ENCODE measurements around the gene B4GALT6. TPM values are rescaled to one million over a fixed set of nuclear protein-coding genes. Genes with fewer than 3 reads are reported as not detected.
A peak's percentile ranks its signal among the peaks of the same experiment; 100 is the strongest.

The B4GALT6 gene
- total RNA-seq, 1 experiment from 2014 or later = 3.8 TPM

- no peak for DNase-seq (ENCODE audit: low read depth)
Observed at GRCh38 chr18:31688606-31689005, 4.2 kb upstream of the B4GALT6 start.

- DNase-seq (ENCODE audit: low read depth) = no peak
Observed at GRCh38 chr18:31686986-31687928, 2.9 kb upstream of the B4GALT6 start.

- no peak for DNase-seq (ENCODE audit: low read depth)
Observed at GRCh38 chr18:31686572-31686971, 2.2 kb upstream of the B4GALT6 start.

GRCh38 chr18:31685097-31686082 lies 1.0 kb upstream of the B4GALT6 start:
- DNase-seq (ENCODE audit: low read depth) = peak; percentile 63

- DNase-seq (ENCODE audit: low read depth) = peak; percentile 30
Observed at GRCh38 chr18:31683968-31684278, 458 bp downstream of the B4GALT6 start.

GRCh38 chr18:31683106-31683505 lies 1.3 kb downstream of the B4GALT6 start:
- no peak for DNase-seq (ENCODE audit: low read depth)

GRCh38 chr18:31680831-31681568 lies 3.4 kb downstream of the B4GALT6 start:
- DNase-seq (ENCODE audit: low read depth) = peak; percentile 42

- DNase-seq (ENCODE audit: low read depth) = peak; percentile 29
Observed at GRCh38 chr18:31680433-31680811, 4.0 kb downstream of the B4GALT6 start.

GRCh38 chr18:31679791-31680432 lies 4.5 kb downstream of the B4GALT6 start:
- DNase-seq (ENCODE audit: low read depth) = no peak

- peak; percentile 69 for DNase-seq (ENCODE audit: low read depth)
Observed at GRCh38 chr18:31679133-31679742, 5.1 kb downstream of the B4GALT6 start.

- DNase-seq (ENCODE audit: low read depth) = no peak
Observed at GRCh38 chr18:31678425-31678824, 6.0 kb downstream of the B4GALT6 start.

- no peak for DNase-seq (ENCODE audit: low read depth)
Observed at GRCh38 chr18:31677592-31677991, 6.8 kb downstream of the B4GALT6 start.

GRCh38 chr18:31675404-31675803 lies 9.0 kb downstream of the B4GALT6 start:
- DNase-seq (ENCODE audit: low read depth) = no peak

- DNase-seq (ENCODE audit: low read depth) = no peak
Observed at GRCh38 chr18:31672628-31673135, 11.7 kb downstream of the B4GALT6 start.

- DNase-seq (ENCODE audit: low read depth) = no peak
Observed at GRCh38 chr18:31671951-31672350, 12.4 kb downstream of the B4GALT6 start.

- no peak for DNase-seq (ENCODE audit: low read depth)
Observed at GRCh38 chr18:31669541-31669940, 14.8 kb downstream of the B4GALT6 start.

- DNase-seq (ENCODE audit: low read depth) = no peak
Observed at GRCh38 chr18:31667185-31667584, 17.2 kb downstream of the B4GALT6 start.

GRCh38 chr18:31666055-31666454 lies 18.3 kb downstream of the B4GALT6 start:
- no peak for DNase-seq (ENCODE audit: low read depth)

GRCh38 chr18:31664101-31664500 lies 20.3 kb downstream of the B4GALT6 start:
- no peak for DNase-seq (ENCODE audit: low read depth)

- peak; percentile 75 for DNase-seq (ENCODE audit: low read depth)
Observed at GRCh38 chr18:31661965-31662364, 22.4 kb downstream of the B4GALT6 start.

- DNase-seq (ENCODE audit: low read depth) = no peak
Observed at GRCh38 chr18:31660763-31661162, 23.6 kb downstream of the B4GALT6 start.

All from M059J (cell line).